CD4-positive, alpha-beta T cell treated with Interleukin-2 at 100 ng/mL for 4 hours (primary cell): Measurements from ENCODE around the gene RIPOR2.

Experiments
- DNase-seq: peaks from one replicate; pipeline ENCODE4 v3.0.0-alpha.2; 2020; ENCODE audit warnings: low spot score

Gene RIPOR2, protein sequence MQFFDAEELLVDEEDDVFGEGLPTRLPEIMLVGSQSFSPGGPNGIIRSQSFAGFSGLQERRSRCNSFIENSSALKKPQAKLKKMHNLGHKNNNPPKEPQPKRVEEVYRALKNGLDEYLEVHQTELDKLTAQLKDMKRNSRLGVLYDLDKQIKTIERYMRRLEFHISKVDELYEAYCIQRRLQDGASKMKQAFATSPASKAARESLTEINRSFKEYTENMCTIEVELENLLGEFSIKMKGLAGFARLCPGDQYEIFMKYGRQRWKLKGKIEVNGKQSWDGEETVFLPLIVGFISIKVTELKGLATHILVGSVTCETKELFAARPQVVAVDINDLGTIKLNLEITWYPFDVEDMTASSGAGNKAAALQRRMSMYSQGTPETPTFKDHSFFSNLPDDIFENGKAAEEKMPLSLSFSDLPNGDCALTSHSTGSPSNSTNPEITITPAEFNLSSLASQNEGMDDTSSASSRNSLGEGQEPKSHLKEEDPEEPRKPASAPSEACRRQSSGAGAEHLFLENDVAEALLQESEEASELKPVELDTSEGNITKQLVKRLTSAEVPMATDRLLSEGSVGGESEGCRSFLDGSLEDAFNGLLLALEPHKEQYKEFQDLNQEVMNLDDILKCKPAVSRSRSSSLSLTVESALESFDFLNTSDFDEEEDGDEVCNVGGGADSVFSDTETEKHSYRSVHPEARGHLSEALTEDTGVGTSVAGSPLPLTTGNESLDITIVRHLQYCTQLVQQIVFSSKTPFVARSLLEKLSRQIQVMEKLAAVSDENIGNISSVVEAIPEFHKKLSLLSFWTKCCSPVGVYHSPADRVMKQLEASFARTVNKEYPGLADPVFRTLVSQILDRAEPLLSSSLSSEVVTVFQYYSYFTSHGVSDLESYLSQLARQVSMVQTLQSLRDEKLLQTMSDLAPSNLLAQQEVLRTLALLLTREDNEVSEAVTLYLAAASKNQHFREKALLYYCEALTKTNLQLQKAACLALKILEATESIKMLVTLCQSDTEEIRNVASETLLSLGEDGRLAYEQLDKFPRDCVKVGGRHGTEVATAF

DNA sequence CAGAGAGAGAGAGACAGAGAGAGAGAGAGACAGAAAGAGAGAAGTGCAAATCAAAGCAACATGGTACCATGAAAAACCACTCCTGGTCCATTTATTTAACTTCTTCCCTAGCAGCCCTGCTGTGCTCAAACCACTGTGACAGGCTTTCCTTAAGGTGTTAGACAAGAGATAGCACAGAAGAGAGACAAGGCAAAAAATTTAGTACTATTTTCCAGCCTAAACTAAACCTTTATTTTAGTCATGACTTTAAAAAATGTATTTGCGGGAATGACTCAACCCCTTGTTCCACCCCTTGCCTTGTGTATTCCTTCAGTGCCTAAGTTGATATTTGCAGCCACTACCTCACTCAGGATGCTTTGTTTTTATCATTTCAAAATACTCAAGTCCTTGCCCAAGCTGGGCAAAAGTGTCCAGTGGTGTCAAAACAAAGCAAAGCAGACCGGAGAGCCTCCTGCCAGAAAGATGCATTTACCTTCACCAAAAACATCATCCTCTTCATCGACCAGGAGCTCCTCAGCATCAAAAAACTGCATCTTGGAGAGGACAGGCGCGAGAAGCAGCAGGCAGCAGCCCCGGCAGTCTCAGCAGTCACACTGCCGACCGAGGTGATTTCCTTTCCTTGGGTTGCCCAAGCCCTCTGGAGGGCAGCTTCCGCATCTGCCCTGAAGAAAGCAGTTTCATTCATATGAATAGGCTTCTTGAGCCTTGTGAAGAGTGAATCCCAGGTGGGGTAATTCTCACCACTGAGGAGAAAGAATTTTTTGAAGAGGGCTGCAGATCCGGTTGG lies at the start of gene RIPOR2:
RIPOR2 (minus strand) TSS at position 595 of the 787 bp plus-strand sequence; CDS start at position 533, 62 bp downstream.
- DNase-seq = peak; percentile 85

- no peak for DNase-seq
These were observed 49.6 kb upstream of the RIPOR2 start for GRCh38 chr6:24985323-24985722.

GRCh38 chr6:24982231-24982630 lies 46.5 kb upstream of the RIPOR2 start:
- no peak for DNase-seq

- no peak for DNase-seq
These were observed 45.6 kb upstream of the RIPOR2 start for GRCh38 chr6:24981386-24981760.

DNA sequence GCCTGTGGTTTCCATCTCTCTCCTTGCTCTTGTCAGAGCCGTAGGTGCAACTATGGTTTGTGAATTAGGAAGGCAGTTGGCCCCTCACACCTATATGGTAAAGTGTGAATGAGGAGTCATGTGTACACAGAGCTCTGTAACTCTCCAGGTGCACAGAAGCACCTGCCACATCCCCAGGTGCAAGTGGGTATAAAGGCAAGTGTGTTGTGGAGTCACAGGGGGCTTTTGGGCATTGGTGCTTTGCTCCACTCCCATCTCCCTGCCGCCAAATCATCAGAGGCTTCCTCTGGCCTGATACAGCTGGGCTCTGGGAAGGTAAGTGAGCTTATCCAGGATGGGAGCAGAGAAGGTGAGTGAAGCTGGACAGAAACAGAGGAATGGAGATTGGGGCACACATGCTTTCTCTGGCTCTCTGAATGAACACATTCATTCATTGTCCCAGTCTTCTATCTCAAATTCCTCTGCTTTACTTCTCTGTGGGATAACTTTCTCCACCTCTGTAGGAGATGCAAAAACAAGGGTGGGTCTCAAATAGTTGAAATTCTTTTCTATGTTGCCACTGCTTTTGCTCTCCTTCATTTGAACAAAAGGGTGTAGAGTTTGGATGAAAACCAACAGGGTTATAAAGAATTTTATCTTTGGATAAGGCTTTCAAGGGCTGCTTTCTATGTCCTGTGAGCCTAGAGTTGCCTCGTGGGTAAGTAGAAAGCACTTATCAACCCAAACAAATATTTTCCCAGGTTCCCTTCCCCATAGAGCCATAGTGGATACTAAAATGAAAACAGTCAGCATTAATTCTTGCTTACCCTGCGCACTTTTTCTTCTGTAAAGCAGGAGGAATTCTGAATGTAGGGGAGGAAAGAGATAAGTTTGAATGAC lies 45.0 kb upstream of the RIPOR2 start:
- peak; percentile 43 for DNase-seq

DNA sequence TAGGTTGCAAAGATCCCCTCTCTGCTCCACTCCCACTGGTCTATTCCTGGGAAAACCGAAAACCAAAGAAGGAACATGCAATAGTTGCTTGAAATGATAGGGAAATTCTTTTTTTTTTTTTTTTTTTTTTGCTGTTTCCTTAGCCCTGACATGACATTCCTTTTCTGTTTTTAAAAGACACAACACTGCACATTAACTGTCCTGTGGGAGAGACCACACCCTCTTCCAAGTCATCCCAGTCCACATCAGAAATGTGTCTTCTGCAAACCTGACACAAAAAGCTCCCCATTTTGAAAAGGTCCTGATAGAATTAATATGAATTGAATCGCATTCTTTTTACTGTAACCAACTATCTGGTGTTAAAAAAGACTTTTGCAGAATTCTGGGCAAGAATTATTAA lies 43.4 kb upstream of the RIPOR2 start:
- DNase-seq = no peak

- DNase-seq = peak; percentile 77
These were observed 38.7 kb upstream of the RIPOR2 start for GRCh38 chr6:24974182-24975171.

GRCh38 chr6:24972311-24972958 lies 36.7 kb upstream of the RIPOR2 start:
- DNase-seq = no peak

DNA sequence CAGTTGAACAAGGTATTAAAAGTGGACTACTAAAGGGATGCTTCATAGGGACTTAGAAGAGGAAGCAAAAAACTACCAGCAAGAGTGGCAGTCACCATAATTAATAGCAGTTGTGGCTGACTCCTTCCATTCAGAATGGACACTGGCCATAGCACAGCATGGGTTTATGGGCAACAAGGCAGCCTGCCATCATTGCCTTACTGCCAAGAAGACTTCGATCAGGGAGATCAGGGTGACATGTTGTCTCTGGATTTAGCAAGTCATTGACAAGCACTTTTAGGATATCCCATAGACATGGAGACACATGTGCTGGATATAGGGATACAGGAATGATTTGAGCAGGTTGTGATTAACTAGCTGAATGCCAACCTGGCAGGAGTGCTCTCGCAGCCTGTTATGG lies 35.3 kb upstream of the RIPOR2 start:
- DNase-seq = no peak

DNA sequence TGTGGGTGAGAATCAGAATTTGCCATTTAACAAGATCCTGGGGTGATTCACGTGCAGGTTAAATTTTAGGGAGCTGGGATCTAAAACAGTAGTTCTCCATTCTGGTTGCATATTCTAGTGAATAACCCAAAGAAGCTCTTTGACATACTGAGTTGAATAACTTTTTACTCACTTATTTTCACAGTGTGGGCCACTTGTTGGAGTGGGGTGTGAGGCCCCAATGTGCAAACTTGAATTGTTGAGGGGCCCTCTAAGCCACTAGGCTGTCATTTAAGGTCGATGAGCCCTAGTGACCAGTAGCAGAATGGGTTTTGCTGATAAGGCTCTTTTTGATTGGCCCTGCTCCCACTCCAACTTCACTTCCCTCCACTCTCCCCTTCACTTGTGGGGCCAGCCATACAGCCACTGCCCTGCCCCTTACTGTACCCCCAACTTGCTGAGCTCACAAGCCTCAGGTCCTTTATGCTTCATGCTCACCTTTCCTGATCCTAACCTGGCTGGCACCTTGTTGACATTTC lies 33.6 kb upstream of the RIPOR2 start:
- DNase-seq = no peak

- no peak for DNase-seq
These were observed 33.0 kb upstream of the RIPOR2 start for GRCh38 chr6:24968783-24969182.

DNA sequence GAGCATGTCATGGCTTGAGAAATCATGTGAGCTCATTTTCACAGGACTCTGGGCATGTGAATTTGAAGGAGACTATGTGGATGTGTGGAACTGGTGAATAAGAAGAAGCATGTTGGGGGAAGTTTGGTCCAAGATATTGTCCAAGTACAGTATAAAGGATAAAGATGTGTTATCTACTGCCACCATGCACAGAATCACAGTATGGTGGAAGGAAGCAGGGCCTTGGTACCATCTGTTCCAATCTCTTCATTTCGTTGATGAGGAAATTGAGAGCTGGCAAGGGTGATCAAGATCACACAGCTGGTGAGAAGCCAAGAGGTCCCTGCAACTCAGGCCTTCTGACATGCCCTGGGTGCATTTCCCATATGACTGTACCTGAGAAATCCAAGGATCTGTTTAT lies 31.5 kb upstream of the RIPOR2 start:
- no peak for DNase-seq

DNA sequence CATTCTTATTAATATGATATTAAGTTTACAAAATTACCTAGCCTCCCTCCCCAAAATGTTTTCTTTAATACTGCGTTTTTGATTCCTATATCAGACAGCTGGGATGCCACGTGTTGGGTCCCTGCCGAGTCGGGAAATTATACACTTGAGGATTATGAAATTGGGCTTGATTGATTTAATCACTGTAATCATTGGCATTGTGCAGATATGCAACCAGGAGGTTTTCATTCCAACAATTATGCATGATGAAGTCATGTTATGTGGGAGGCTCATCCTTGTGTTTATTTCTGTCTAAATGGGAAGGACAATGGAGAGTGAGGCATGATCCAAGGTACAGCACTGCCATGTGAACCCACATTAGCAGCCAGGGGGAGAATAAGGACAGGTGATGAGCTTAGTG lies 30.6 kb upstream of the RIPOR2 start:
- DNase-seq = no peak

- no peak for DNase-seq
These were observed 28.3 kb upstream of the RIPOR2 start for GRCh38 chr6:24963887-24964570.

DNA sequence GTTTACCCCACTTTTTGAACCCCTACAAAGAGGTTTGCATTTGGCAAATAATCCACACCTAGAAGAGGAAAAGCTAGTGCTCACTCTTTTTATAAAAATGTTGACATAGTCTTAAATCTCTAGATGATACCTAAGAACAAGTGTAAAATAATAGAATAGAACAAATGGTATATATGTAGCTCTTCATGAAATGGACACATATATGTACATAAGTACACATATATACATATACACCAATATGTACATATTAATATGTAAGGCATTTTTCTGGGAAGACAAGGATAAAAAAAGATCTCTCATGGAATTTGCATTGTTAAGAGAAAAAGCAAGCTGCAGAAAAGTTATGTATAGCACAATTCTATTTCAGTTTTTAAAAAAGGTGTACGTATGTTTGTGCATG lies 27.6 kb upstream of the RIPOR2 start:
- no peak for DNase-seq

DNA sequence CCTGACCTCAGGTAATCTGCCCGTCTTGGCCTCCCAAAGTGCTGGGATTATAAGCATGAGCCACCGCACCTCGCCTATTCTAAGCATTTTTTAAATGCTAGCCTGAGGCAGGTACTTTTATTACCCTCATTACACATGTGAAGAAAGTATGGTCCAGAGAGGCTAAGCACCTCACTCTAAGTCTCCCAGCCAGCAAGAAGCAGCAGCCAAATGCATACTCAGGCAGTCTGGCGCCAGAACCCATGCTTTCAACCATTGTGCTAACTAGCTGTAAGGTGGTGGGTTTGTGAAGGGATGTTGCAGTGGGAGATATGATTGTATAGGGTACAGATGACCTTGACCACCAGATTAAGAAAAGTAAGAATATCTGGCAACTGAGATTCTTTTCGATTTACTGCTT lies 26.1 kb upstream of the RIPOR2 start:
- no peak for DNase-seq

GRCh38 chr6:24960991-24961475 lies 25.3 kb upstream of the RIPOR2 start:
- DNase-seq = no peak

DNA sequence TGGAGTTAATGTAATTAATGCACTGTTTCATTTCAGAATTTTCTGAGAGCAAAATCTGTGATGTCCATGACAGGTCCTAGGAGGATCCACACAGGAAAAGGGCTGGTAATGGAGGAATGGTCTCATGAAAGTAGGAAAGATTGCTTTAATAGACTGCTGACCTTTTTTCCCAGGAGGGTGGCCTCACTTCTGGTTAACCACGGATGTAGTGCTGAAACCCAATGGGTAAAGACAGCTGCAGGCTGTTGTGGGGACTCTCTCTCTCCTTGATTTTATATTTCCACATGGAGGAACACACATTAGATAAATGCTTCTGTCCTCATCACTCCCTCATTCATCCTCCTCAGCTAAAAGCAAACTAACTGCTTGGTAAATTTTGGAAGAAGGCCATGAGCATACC lies 23.6 kb upstream of the RIPOR2 start:
- no peak for DNase-seq
